Measurements from ENCODE around the gene TFCP2.

Gene TFCP2

DNA sequence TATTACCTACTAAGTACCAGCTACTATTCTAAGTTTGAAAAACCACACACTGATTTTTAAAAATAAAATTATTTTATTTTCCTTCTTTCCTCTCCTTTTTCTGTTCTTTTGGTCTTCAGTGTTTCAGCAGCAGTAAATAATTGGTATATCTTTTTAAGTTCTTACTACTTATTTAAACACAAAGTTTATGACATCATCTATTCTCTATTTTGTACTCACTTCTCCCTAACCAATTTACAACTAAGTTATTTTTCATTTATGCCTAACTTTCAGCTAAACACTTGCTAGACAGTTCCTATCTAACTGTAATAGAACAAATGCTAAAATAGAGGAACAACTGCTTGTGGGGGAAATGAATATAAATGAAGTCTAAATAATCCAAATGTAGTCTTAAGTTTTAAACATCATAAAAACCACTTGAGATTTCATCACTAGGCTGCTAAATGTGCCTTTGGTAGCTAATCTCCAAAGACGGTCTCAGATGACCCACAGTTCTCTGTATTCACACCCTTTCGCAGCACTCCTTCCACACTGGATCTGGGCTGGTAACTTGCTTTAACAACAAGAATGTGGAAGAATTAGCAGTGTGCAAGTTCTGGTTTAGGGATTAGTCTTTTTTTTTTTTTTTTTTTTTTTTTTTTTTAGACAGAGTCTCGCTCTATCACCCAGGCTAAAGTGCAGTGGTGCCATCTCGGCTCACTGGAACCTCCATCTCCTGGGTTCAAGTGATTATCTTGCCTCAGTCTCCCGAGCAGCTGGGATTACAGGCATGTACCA lies 41.0 kb downstream of the TFCP2 start:
- no peak overlapping the region for H3K27ac ChIP-seq
- no peak for DNase-seq (ENCODE audit: low spot score)

DNA sequence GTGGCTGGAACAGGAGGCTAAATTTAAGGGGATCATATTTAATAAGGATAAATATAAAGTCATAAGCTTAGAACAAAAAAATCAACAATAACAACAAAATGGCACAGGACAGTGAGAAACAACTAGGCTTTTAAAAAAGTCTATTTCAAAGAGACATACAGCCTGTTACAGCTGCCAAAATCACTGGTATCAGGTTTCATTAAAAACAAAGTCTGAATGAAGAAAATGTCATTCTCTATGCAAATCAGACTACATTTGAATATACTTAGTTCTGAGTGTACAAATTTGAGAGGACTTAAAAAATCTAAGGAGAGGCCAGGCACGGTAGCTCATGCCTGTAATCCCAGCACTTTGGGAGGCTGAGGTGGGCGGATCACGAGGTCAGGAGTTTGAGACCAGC lies 44.0 kb downstream of the TFCP2 start:
- no peak overlapping the region for H3K27ac ChIP-seq
- TF ChIP-seq, protein P1, sequence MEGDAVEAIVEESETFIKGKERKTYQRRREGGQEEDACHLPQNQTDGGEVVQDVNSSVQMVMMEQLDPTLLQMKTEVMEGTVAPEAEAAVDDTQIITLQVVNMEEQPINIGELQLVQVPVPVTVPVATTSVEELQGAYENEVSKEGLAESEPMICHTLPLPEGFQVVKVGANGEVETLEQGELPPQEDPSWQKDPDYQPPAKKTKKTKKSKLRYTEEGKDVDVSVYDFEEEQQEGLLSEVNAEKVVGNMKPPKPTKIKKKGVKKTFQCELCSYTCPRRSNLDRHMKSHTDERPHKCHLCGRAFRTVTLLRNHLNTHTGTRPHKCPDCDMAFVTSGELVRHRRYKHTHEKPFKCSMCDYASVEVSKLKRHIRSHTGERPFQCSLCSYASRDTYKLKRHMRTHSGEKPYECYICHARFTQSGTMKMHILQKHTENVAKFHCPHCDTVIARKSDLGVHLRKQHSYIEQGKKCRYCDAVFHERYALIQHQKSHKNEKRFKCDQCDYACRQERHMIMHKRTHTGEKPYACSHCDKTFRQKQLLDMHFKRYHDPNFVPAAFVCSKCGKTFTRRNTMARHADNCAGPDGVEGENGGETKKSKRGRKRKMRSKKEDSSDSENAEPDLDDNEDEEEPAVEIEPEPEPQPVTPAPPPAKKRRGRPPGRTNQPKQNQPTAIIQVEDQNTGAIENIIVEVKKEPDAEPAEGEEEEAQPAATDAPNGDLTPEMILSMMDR (IDR thresholded peaks at IDR 0.05), result no peak
- no peak for DNase-seq (ENCODE audit: low spot score)
- no peak overlapping the region for H3K4me3 ChIP-seq

More for the DNA sequence above, 41.0 kb downstream of the TFCP2 start:
- TF ChIP-seq, protein P1 (IDR thresholded peaks at IDR 0.05), result no peak
- H3K4me3 ChIP-seq, result no peak overlapping the region

DNA sequence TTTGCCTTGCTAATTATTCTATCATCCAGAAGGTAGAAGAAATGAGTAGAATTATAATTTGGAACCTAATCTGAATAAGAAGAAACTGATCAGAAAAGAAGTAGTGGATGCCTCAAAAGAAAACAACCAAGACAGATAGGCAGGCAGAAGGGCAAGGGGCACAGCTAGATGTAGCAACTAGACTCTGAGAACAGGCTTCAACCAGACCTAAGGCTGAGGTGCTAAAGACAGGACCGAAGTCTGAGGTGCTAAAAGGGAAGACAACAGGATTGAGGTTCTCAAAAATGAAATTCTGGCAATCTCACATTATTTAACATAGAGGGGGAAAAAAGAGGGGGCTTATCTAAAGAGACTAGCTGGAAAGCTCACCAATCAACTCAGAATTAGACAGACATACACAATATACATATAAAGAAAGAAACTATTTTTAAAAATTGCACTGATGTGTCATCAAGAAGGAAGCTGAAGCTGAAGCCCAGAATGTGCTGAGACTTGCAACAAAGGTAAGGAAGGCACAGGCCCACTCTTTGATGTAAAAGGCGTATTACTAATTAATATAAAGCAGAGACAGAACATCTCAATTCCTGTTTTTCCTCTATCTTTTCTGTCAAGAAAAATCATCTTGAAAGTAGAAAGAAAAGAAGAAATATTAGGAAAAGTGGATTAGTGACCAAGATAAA lies 45.7 kb downstream of the TFCP2 start:
- H3K27ac ChIP-seq, result no peak overlapping the region
- TF ChIP-seq, protein P1 (IDR thresholded peaks at IDR 0.05), result no peak
- DNase-seq (ENCODE audit: low spot score), result no peak
- no peak overlapping the region for H3K4me3 ChIP-seq

DNA sequence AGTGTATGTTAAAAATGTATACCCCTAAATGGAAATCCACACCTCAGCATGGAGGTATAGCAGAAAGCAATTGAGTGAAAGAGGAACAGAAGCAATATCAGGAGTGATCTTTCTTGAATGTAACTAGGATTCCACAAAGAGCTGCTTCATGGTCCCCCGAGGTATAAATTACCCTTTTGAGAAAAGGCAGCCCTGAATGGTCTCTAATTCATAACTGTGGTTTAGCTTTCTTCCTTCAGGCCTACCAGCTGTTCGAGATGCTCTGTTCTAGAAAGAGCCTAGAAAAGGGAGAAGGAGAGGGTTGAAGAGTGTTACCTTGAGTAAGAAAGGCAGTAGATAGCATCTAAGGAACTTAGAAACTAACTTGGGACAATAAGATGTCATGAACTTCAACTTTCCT lies 46.6 kb downstream of the TFCP2 start:
- Histone ChIP-seq H3K4me3 (no peak overlapping the region), H3K27ac (no peak overlapping the region)
- TF ChIP-seq, protein P1 (IDR thresholded peaks at IDR 0.05), result no peak
- no peak for DNase-seq (ENCODE audit: low spot score)

DNA sequence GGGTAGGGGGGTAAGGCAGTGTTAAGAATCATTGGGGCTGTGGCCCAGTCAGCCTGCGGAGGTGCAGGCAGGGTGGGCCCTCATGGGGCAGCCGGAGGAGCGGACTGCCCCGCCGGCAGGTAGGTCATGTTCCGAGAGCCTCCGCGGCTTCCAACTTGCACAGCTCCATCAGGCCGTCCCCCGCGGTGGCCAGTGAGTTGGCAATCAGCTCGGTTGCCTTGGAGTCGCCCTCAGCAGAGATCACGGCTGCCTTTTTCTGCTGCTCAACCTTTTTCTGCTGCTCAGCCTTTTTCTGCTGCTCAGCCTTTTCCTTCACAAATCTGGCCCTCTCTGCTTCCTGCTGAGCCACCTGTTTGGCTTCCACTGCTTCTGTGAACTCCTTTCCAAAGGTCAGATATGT lies 48.4 kb downstream of the TFCP2 start:
- TF ChIP-seq, protein P1 (IDR thresholded peaks at IDR 0.05), result no peak
- Histone ChIP-seq H3K4me3 (no peak overlapping the region), H3K27ac (no peak overlapping the region)
- no peak for DNase-seq (ENCODE audit: low spot score)

DNA sequence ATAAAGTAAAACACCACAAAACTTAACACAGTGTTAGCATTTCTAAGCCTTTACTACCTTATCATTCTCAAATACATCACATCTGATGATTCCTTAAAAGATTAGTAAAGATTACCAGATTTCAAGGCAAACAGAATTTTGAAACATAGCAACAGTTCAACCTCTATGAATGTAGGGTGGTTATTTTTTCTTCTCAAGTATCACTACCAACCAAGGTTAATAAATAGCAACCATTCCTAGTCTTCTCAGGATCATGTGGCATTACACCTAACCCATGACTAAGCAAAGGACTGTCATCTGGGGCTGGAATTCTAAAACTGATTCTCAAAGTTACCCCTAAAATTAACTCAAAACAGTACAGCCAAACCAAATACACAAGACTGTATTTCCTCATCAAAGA lies 50.1 kb downstream of the TFCP2 start:
- Histone ChIP-seq H3K27ac (no peak overlapping the region), H3K4me3 (no peak overlapping the region)
- DNase-seq (ENCODE audit: low spot score), result no peak
- TF ChIP-seq, protein P1 (IDR thresholded peaks at IDR 0.05), result no peak

DNA sequence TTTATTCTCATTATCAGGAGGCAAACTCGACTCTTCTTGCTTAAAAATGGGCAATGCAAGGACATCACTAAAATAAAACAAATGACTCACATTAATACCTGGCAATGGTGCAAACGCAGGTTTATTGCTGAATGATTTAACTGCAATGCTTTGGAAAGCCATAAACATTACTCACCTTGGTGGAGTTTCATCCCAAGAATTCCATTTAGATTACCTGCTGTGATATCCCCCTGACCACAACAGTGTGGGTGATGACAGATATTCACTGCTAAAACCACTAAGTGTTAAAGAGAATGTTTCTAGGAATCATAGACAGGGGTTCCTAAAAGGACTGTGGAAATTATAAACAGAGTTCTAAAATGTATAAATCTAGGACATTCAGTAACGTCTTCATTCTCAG lies 54.2 kb downstream of the TFCP2 start:
- no peak overlapping the region for H3K27ac ChIP-seq
- no peak for DNase-seq (ENCODE audit: low spot score)
- H3K4me3 ChIP-seq, result no peak overlapping the region
- TF ChIP-seq, protein P1 (IDR thresholded peaks at IDR 0.05), result no peak
